ENCODE results near the gene SLC43A2. TPM values are rescaled to one million over a fixed set of nuclear protein-coding genes. Genes with fewer than 3 reads are reported as not detected.

The SLC43A2 gene
- total RNA-seq, 1 donor from 2014 or later: 5.2 TPM

DNA sequence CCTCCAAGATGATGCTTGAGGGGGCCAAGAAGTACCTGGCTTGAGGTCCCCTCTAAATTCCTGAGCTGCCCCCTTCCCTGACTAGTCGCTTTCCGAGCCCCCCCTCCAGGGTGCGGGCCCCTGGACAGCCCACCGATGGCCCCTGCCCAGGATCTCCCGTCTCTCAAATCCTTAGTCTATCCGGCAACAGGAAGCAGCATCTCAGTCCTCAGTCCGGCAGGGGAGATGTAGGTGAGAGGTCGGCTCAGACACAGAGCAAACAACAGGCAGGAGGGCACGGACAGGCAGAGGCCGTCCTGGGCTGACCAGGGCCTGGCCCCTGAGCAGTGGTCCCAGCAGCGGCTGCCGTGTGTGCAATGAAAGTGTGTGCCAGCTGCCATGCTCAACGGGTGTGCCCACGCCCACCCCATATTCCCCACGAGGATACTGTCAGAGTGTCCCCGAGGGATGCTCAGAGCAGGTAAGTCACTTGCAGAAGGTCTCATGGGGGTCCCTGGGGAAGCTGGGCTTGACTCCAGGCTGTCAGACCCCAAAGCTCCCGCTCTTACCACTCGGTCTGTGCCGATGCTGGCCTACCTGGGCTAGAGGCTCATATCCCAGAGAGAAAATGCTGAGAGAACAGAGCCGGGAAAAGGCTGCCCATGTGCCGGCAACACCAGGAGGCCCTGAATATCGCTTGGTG is 7.2 kb downstream of the SLC43A2 start:
- H3K36me3 ChIP-seq: no peaks in the 10 kb centered on the region
- no peaks in the 10 kb centered on the region for H3K9me3 ChIP-seq
- intact Hi-C loops (cut with DNase I): loop anchor here (5.0 kb wide), 1 partner anchor 601 kb away; no protein-coding TSS in a partner anchor
- no peak overlapping the region for H3K4me3 ChIP-seq
- H3K27me3 ChIP-seq: no peaks in the 10 kb centered on the region
- DNase-seq (ENCODE audit: extremely low spot score in 2 of 2): no peak
- no peaks in the 10 kb centered on the region for H3K4me1 ChIP-seq
- TF ChIP-seq, protein P1, sequence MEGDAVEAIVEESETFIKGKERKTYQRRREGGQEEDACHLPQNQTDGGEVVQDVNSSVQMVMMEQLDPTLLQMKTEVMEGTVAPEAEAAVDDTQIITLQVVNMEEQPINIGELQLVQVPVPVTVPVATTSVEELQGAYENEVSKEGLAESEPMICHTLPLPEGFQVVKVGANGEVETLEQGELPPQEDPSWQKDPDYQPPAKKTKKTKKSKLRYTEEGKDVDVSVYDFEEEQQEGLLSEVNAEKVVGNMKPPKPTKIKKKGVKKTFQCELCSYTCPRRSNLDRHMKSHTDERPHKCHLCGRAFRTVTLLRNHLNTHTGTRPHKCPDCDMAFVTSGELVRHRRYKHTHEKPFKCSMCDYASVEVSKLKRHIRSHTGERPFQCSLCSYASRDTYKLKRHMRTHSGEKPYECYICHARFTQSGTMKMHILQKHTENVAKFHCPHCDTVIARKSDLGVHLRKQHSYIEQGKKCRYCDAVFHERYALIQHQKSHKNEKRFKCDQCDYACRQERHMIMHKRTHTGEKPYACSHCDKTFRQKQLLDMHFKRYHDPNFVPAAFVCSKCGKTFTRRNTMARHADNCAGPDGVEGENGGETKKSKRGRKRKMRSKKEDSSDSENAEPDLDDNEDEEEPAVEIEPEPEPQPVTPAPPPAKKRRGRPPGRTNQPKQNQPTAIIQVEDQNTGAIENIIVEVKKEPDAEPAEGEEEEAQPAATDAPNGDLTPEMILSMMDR (IDR thresholded peaks at IDR 0.05): no peak
- TF ChIP-seq POLR2A (IDR thresholded peaks at IDR 0.05): no peak
- TF ChIP-seq POLR2AphosphoS5 (IDR thresholded peaks at IDR 0.05; ENCODE audit: insufficient read depth in 1 of 2, low read depth in 1 of 2): no peak
- H3K27ac ChIP-seq: no peak overlapping the region

DNA sequence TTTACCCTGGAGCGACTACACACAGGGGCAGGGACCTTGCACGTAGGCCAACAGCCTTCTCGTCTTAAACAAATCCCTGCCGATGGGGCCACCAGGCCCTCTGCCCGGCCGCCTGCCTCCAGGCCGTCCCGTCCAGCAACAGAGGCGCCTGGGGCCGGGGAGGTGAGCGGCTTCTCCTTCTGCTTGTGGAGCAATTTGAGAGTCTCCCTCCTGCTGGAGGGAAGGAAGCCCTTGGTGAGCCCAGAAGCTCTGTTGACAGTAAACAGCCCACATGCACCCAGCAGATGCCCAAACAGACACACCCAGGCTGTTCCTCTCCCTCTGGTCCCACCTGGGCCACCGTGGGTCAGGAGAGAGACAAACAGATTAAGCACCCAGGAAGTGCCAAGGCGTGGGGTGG is 8.1 kb downstream of the SLC43A2 start:
- no peaks in the 10 kb centered on the region for H3K36me3 ChIP-seq
- no peak overlapping the region for H3K27ac ChIP-seq
- H3K4me3 ChIP-seq: no peak overlapping the region
- intact Hi-C loops (cut with DNase I): loop anchor here (5.0 kb wide), 1 partner anchor 602 kb away; no protein-coding TSS in a partner anchor
- H3K9me3 ChIP-seq: no peaks in the 10 kb centered on the region
- no peaks in the 10 kb centered on the region for H3K4me1 ChIP-seq
- no peaks in the 10 kb centered on the region for H3K27me3 ChIP-seq
- TF ChIP-seq POLR2AphosphoS5 (IDR thresholded peaks at IDR 0.05; ENCODE audit: insufficient read depth in 1 of 2, low read depth in 1 of 2) (no peak), POLR2A (IDR thresholded peaks at IDR 0.05) (no peak)
- TF ChIP-seq, protein P1 (IDR thresholded peaks at IDR 0.05): no peak
- no peak for DNase-seq (ENCODE audit: extremely low spot score in 2 of 2)

DNA sequence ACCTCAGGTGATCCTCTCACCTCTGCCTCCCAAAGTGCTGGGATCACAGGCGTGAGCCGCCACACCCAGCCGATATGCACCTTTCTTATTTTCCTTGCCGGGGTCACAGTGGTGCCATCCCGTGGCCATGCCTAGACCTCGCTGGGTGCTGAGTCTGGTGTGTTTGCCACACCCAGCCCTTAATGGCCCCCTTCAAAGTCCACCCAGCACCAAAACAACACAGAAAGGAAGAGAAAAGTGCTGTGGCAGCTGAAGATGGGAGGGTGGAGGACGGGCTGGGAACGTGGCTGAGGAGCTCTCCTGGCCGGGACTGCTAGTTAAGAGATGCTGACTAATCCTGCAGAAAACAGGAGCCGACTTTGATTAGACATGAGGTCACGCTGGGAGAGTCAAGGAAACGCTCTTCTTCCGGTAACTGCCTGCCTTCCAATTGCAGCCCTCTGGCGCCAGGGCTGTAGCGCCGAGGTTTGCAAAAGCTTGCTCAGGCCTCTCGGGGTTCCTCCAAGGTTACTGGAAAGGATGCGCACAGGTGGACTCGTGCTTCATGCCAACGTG is 10.9 kb downstream of the SLC43A2 start:
- peak in 1 of 2 donors; percentile 63 for TF ChIP-seq POLR2AphosphoS5 (IDR thresholded peaks at IDR 0.05; ENCODE audit: insufficient read depth in 1 of 2, low read depth in 1 of 2)
- TF ChIP-seq, protein P1 (IDR thresholded peaks at IDR 0.05): no peak
- Histone ChIP-seq H3K4me1 (no peaks in the 10 kb centered on the region), H3K4me3 (no peak overlapping the region), H3K27me3 (no peaks in the 10 kb centered on the region), H3K36me3 (no peaks in the 10 kb centered on the region), H3K9me3 (no peaks in the 10 kb centered on the region), H3K27ac (no peak overlapping the region)
- DNase-seq (ENCODE audit: extremely low spot score in 2 of 2): no peak
- intact Hi-C loops (cut with DNase I): no loop called here

DNA sequence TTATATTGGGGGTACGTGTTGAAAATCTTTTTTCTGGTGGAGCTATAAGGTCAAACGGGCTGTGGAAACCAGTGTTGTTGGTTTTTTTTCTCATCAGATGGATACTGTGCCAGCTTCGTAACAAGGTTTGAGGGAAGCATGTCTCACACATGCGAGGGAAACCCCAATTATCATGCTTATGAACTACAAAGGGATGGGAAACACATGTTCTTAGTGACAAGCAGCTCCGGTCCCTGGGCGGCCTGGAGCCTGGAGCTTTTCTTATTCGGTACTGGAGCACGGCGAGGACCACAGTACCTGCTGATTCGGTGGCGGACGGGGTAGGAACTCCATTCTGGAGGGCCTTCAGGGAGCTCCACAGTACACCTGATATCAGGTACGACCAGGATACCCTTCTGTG is 12.5 kb downstream of the SLC43A2 start:
- intact Hi-C loops (cut with DNase I): no loop called here
- H3K36me3 ChIP-seq: no peaks in the 10 kb centered on the region
- no peaks in the 10 kb centered on the region for H3K9me3 ChIP-seq
- no peaks in the 10 kb centered on the region for H3K4me1 ChIP-seq
- no peak for DNase-seq (ENCODE audit: extremely low spot score in 2 of 2)
- no peak overlapping the region for H3K4me3 ChIP-seq
- no peaks in the 10 kb centered on the region for H3K27me3 ChIP-seq
- TF ChIP-seq, protein P1 (IDR thresholded peaks at IDR 0.05): no peak
- no peak for TF ChIP-seq POLR2A (IDR thresholded peaks at IDR 0.05)
- no peak for TF ChIP-seq POLR2AphosphoS5 (IDR thresholded peaks at IDR 0.05; ENCODE audit: insufficient read depth in 1 of 2, low read depth in 1 of 2)
- H3K27ac ChIP-seq: no peak overlapping the region

DNA sequence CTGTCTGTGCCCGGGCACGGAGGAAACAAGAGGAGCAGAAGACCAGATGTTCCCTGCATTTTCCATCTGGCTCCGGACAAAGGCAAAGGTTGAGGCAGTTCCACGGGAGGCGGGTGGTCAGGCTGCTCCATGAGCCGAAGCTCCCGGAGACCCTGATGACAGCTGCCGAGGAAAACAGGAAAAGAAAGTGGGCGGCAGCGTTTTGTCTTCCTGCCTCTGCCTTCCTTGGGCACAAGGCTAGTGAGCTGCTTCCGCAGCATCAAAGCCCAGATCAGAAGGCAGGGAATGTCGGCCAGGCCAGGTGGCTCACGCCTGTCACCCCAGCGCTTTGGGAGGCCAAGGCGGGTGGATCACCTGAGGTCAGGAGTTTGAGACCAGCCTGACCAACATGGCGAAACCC is 16.2 kb downstream of the SLC43A2 start:
- Histone ChIP-seq H3K9me3 (no peaks in the 10 kb centered on the region), H3K4me1 (no peaks in the 10 kb centered on the region), H3K4me3 (no peak overlapping the region), H3K27ac (no peak overlapping the region), H3K27me3 (no peaks in the 10 kb centered on the region), H3K36me3 (no peaks in the 10 kb centered on the region)
- no peak for DNase-seq (ENCODE audit: extremely low spot score in 2 of 2)
- TF ChIP-seq, protein P1 (IDR thresholded peaks at IDR 0.05): no peak
- TF ChIP-seq POLR2AphosphoS5 (IDR thresholded peaks at IDR 0.05; ENCODE audit: insufficient read depth in 1 of 2, low read depth in 1 of 2) (peak in 1 of 2 donors; percentile 10), POLR2A (IDR thresholded peaks at IDR 0.05) (no peak)
- intact Hi-C loops (cut with DNase I): no loop called here
